HCT116 (cell line): ENCODE data around the gene IFNLR1. TPM values are rescaled to one million over a fixed set of nuclear protein-coding genes. Genes with fewer than 3 reads are reported as not detected.

Experiments
- ATAC-seq: fragments of 200-7000 bp; cut with Tn5 transposase; 2 replicates; pipeline ENCODE4 v1.9.1; 2020; ENCODE audit warnings: mild to moderate bottlenecking, moderate library complexity
- BruUV-seq: library from RNA; stranded (reverse); fragments of 400-500 nt; replicated peaks from 2 replicates; lab custom pipeline; 2021; lab: Mats Ljungman, UMichigan
- CTCF ChIA-PET: fragments of 300-600 bp; sonication (Branson Sonifier 250); formaldehyde crosslinking; loops from one replicate; lab custom pipeline; 2021; ENCODE audit warnings: antibody characterized with exemption; lab: Charles Lee
- POLR2A ChIA-PET: fragments of 300-600, 350-600 bp; sonication (Branson Sonifier 250); formaldehyde crosslinking; loops from one replicate; lab custom pipeline; 2021; ENCODE audit warnings: antibody characterized with exemption; lab: Charles Lee
- RAD21 ChIA-PET, 2 experiments: fragments of 300-600 bp; sonication (Branson Sonifier 250); formaldehyde crosslinking; loops; one replicate each; lab custom pipeline; 2023; ENCODE audit warnings: low total read pairs in 2 of 2; ENCODE audit not compliant: uncharacterized antibody in 2 of 2, unreplicated experiment in 2 of 2, low non-redundant PET in 1 of 2; lab: Charles Lee
- DNase-seq: peaks from one replicate; pipeline ENCODE4 v3.0.0-alpha.2; 2010; ENCODE audit warnings: low read depth, low spot score
- H2AFZ ChIP-seq: fragments of 200-600 bp; shearing (Covaris generic), sonication (generic); 2 replicates; pipeline ENCODE4 v1.6.1; 2017; ENCODE audit warnings: low read depth, mixed run types, mixed read lengths, antibody characterized with exemption, low read length; ENCODE audit not compliant: poor library complexity, severe bottlenecking
- H3K27ac ChIP-seq: 2 replicates; pipeline ENCODE4 v1.5.1; 2012; ENCODE audit warnings: low read depth, low read length
- H3K27me3 ChIP-seq: fragments of 200-600 bp; sonication (generic); 2 replicates; pipeline ENCODE4 v1.6.1; 2016; ENCODE audit warnings: mixed run types, low read length, mixed read lengths; ENCODE audit not compliant: insufficient read depth
- H3K36me3 ChIP-seq, 2 experiments: fragments of 200-500 bp in 1 of 2; fragments of 200-600 bp in 1 of 2; sonication (Bioruptor generic) in 1 of 2; sonication (generic) in 1 of 2; 2 replicates each; pipeline versions ENCODE4 v1.5.1 to v1.6.1; 2014 to 2016; ENCODE audit warnings: low read length in 2 of 2, inconsistent platforms in 1 of 2, mixed read lengths in 1 of 2, mixed run types in 1 of 2; ENCODE audit not compliant: insufficient read depth in 2 of 2, control insufficient read depth in 1 of 2
- H3K4me1 ChIP-seq, 2 experiments: fragments of 200-600 bp in 1 of 2; sonication (generic) in 1 of 2; 2 replicates each; pipeline versions ENCODE4 v1.5.1 to v1.6.1; 2012 to 2017; ENCODE audit warnings: low read length in 2 of 2, inconsistent platforms in 1 of 2, mild to moderate bottlenecking in 1 of 2, mixed read lengths in 1 of 2, mixed run types in 1 of 2, moderate library complexity in 1 of 2; ENCODE audit not compliant: insufficient read depth in 2 of 2, control insufficient read depth in 1 of 2
- H3K4me2 ChIP-seq: fragments of 200-600 bp; sonication (generic); 2 replicates; pipeline ENCODE4 v1.6.1; 2017; ENCODE audit warnings: mixed run types, low read length, mixed read lengths
- H3K4me3 ChIP-seq, 2 experiments: fragments of 200-600 bp in 1 of 2; sonication (generic) in 1 of 2; replicated peaks in 1 of 2; 2 replicates each; pipeline ENCODE4 v1.5.1; 2011 to 2016; ENCODE audit warnings: low read length in 2 of 2, control low read depth in 1 of 2, low read depth in 1 of 2, mild to moderate bottlenecking in 1 of 2, mixed read lengths in 1 of 2, mixed run types in 1 of 2
- H3K79me2 ChIP-seq: fragments of 200-600 bp; sonication (generic); 2 replicates; pipeline ENCODE4 v1.6.1; 2017; ENCODE audit warnings: mild to moderate bottlenecking, mixed run types, low read length, moderate library complexity, mixed read lengths; ENCODE audit not compliant: insufficient read depth
- H3K9ac ChIP-seq: fragments of 200-600 bp; sonication (generic); 2 replicates; pipeline ENCODE4 v1.6.1; 2016; ENCODE audit warnings: low read length, mixed read lengths
- H3K9me2 ChIP-seq: fragments of 200-600 bp; sonication (generic), shearing (Covaris generic); 2 replicates; pipeline ENCODE4 v1.6.1; 2017; ENCODE audit warnings: mixed run types, mild to moderate bottlenecking, moderate library complexity; ENCODE audit not compliant: insufficient read depth
- H3K9me3 ChIP-seq, 2 experiments: fragments of 200-500 bp in 1 of 2; fragments of 200-600 bp in 1 of 2; sonication (Bioruptor generic) in 1 of 2; sonication (generic) in 1 of 2; 2 replicates each; pipeline ENCODE4 v1.6.1; 2014 to 2017; ENCODE audit warnings: low read length in 2 of 2, mixed read lengths in 2 of 2, inconsistent platforms in 1 of 2, low read depth in 1 of 2, mild to moderate bottlenecking in 1 of 2, mixed run types in 1 of 2, moderate library complexity in 1 of 2; ENCODE audit not compliant: control insufficient read depth in 1 of 2, insufficient read depth in 1 of 2
- H4K20me1 ChIP-seq: fragments of 200-600 bp; sonication (generic), shearing (Covaris generic); 2 replicates; pipeline ENCODE4 v1.6.1; 2017; ENCODE audit warnings: mixed run types, mild to moderate bottlenecking, moderate library complexity; ENCODE audit not compliant: insufficient read depth
- CBX3 ChIP-seq: IDR thresholded peaks from 2 replicates; pipeline ENCODE4 v1.6.1; 2012; ENCODE audit warnings: low read depth
- CEBPB ChIP-seq: IDR thresholded peaks from 2 replicates; pipeline ENCODE4 v1.6.1; 2012; ENCODE audit warnings: low read depth
- CTCF ChIP-seq, 3 experiments: fragments of 200-600 bp in 1 of 3; sonication (generic) in 1 of 3; IDR thresholded peaks in 2 of 3; conservative IDR thresholded peaks in 1 of 3; 2 replicates each; pipeline ENCODE4 v1.5.1; 2012 to 2017; ENCODE audit warnings: low read depth in 2 of 3, low read length in 2 of 3, antibody characterized with exemption in 1 of 3, borderline replicate concordance in 1 of 3, control low read depth in 1 of 3, mild to moderate bottlenecking in 1 of 3, mixed read lengths in 1 of 3, mixed run types in 1 of 3, moderate library complexity in 1 of 3; ENCODE audit not compliant: insufficient read depth in 1 of 3
- EGR1 ChIP-seq: IDR thresholded peaks from 2 replicates; pipeline ENCODE4 v1.6.1; 2012; ENCODE audit warnings: low read depth
- FOSL1 ChIP-seq: IDR thresholded peaks from 2 replicates; pipeline ENCODE4 v1.6.1; 2012; ENCODE audit warnings: low read depth
- JUND ChIP-seq: IDR thresholded peaks from 2 replicates; pipeline ENCODE4 v1.6.1; 2012
- MAX ChIP-seq: IDR thresholded peaks from 2 replicates; pipeline ENCODE4 v1.6.1; 2012
- POLR2A ChIP-seq: IDR thresholded peaks from 2 replicates; pipeline ENCODE4 v1.7.0; 2011; ENCODE audit warnings: borderline replicate concordance; ENCODE audit not compliant: insufficient read depth, insufficient read length; ENCODE audit errors: extremely low read depth
- RAD21 ChIP-seq: IDR thresholded peaks from 2 replicates; pipeline ENCODE4 v1.6.1; 2012; ENCODE audit warnings: low read depth, mild to moderate bottlenecking
- SIN3A ChIP-seq: IDR thresholded peaks from 2 replicates; pipeline ENCODE4 v1.6.1; 2012; ENCODE audit warnings: low read depth
- SRF ChIP-seq: IDR thresholded peaks from 2 replicates; pipeline ENCODE4 v1.6.1; 2012; ENCODE audit warnings: low read depth
- TCF7L2 ChIP-seq: IDR thresholded peaks from 2 replicates; pipeline ENCODE4 v1.7.0; 2011; ENCODE audit warnings: borderline replicate concordance, inconsistent platforms; ENCODE audit not compliant: insufficient read depth, insufficient read length; ENCODE audit errors: extremely low read depth
- ZBTB33 ChIP-seq: IDR thresholded peaks from 2 replicates; pipeline ENCODE4 v1.6.1; 2011; ENCODE audit warnings: mild to moderate bottlenecking, low read length, moderate library complexity; ENCODE audit not compliant: insufficient replicate concordance; ENCODE audit errors: extremely low read depth
- ZFX ChIP-seq: fragments of 450-650 bp; IDR thresholded peaks from 2 replicates; pipeline ENCODE4 v1.6.1; 2017
- ZNF274 ChIP-seq: fragments of 200-500 bp; sonication (Bioruptor generic); IDR thresholded peaks from 2 replicates; pipeline ENCODE4 v1.6.1; 2014; ENCODE audit warnings: mild to moderate bottlenecking, low read depth, low read length, inconsistent platforms
- intact Hi-C: fragments of 100-400 bp; cut with micrococcal nuclease; formaldehyde crosslinking; loops from 2 replicates; pipeline ENCODE4 v1.10.0; 2022
- total RNA-seq: library from RNA; stranded (reverse); gene quantifications from one replicate; pipeline ENCODE4 v1.2.1, GENCODE V29; 2021; ENCODE audit not compliant: unreplicated experiment

Gene IFNLR1
- total RNA-seq, 1 experiment from 2014 or later, result 7.6 TPM

GRCh38 chr1:24172598-24172997 lies 14.5 kb downstream of the IFNLR1 start:
- DNase-seq, result no peak
- Histone ChIP-seq H3K9me3 (no peaks in the 10 kb centered on the region), H3K4me2 (no peak overlapping the region)
- no TSS peak for BruUV-seq
- TF ChIP-seq RAD21, result no peak
- no peak for TF ChIP-seq SRF
- TF ChIP-seq JUND, result no peak
- TF ChIP-seq SIN3A, result no peak
- TF ChIP-seq CBX3, result no peak
- no peak for TF ChIP-seq CEBPB
- TF ChIP-seq CTCF (IDR thresholded peaks at IDR 0.05 in 2 of 3, conservative IDR thresholded peaks at IDR 0.05 in 1 of 3; ENCODE audit: borderline replicate concordance in 1 of 3, insufficient read depth in 1 of 3, low read depth in 2 of 3, low read length in 2 of 3), result no peak
- no peak for TF ChIP-seq ZFX
- no peak for TF ChIP-seq FOSL1
- no peak for TF ChIP-seq ZNF274
- no peak for TF ChIP-seq TCF7L2
- no peak for TF ChIP-seq EGR1
- no peak for TF ChIP-seq ZBTB33
- no peak for TF ChIP-seq MAX
- no peak for TF ChIP-seq POLR2A
- TF ChIP-seq, all 23 proteins: peak for 0
- 0 out of 2 replicates have a peak, but pooled peaks cover 9% of the 10 kb centered on the region for H3K79me2 ChIP-seq
- ATAC-seq, result no peak
- H3K9ac ChIP-seq, result no peak overlapping the region
- ChIA-PET RAD21 (no interaction called here), POLR2A (interaction anchor here (1.0 kb wide), 1 partner anchor 257 kb away, joined by 3 read pairs; no protein-coding TSS in a partner anchor), CTCF (no interaction called here)
- no peak overlapping the region for H3K4me3 ChIP-seq
- H3K4me1 ChIP-seq, result peaks cover 10 to 18% of the 10 kb centered on the region in 2 experiments
- 0 out of 4 replicates have a peak, but pooled peaks cover 0 to 3% of the 10 kb centered on the region in 2 experiments for H3K36me3 ChIP-seq
- intact Hi-C loops, result no loop called here
- no peak overlapping the region for H2AFZ ChIP-seq
- H3K9me2 ChIP-seq, result no peaks in the 10 kb centered on the region
- no peaks in the 10 kb centered on the region for H3K27me3 ChIP-seq
- H4K20me1 ChIP-seq, result no peaks in the 10 kb centered on the region
- no peak overlapping the region for H3K27ac ChIP-seq
